B cell (primary cell): ENCODE data around the gene NLRC5. TPM values are rescaled to one million over a fixed set of nuclear protein-coding genes. Genes with fewer than 3 reads are reported as not detected.

Experiments used
- ATAC-seq: fragments of 200-7000 bp; cut with Tn5 transposase; one replicate; pipeline ENCODE4 v1.10.0; 2021; ENCODE audit warnings: low read depth, mild to moderate bottlenecking, moderate number of reproducible peaks, moderate library complexity
- CTCF ChIA-PET: fragments of 350-600 bp; sonication (Branson Sonifier 250); formaldehyde crosslinking; loops from one replicate; lab custom pipeline; 2021; ENCODE audit warnings: antibody characterized with exemption, inconsistent platforms; lab: Charles Lee
- POLR2A ChIA-PET: fragments of 350-600 bp; sonication (Branson Sonifier 250); formaldehyde crosslinking; loops from one replicate; lab custom pipeline; 2021; ENCODE audit warnings: antibody characterized with exemption; lab: Charles Lee
- DNase-seq: peaks from one replicate; pipeline ENCODE4 v3.0.0; 2013
- H2AFZ ChIP-seq: 2 replicates; pipeline ENCODE4 v1.6.1; 2012; ENCODE audit warnings: mild to moderate bottlenecking, low read depth, low read length; ENCODE audit not compliant: insufficient read depth, poor library complexity, severe bottlenecking
- H3K27ac ChIP-seq, 2 donors: 1 replicate in 1 of 2; 2 replicates in 1 of 2; pipeline ENCODE4 v1.5.1; 2012 to 2013; ENCODE audit warnings: low read length in 2 of 2, mild to moderate bottlenecking in 2 of 2, moderate library complexity in 1 of 2
- H3K27me3 ChIP-seq, 4 experiments: fragments of 200-600 bp in 1 of 4; sonication (generic) in 1 of 4; replicated peaks in 1 of 4; 1 replicate in 2 of 4; 2 replicates in 2 of 4; pipeline versions ENCODE4 v1.6.1 to v1.7.0; 2013 to 2016; ENCODE audit warnings: low read length in 3 of 4, mild to moderate bottlenecking in 2 of 4, mixed read lengths in 1 of 4, moderate library complexity in 1 of 4; ENCODE audit not compliant: insufficient read depth in 4 of 4, control insufficient read depth in 3 of 4; ENCODE audit errors: control extremely low read depth in 1 of 4
- H3K36me3 ChIP-seq, 2 experiments: replicated peaks in 1 of 2; 1 replicate in 1 of 2; 2 replicates in 1 of 2; pipeline versions ENCODE4 v1.6.1 to v1.7.1; 2013; ENCODE audit warnings: low read length in 1 of 2; ENCODE audit not compliant: insufficient read depth in 2 of 2, control insufficient read depth in 1 of 2; ENCODE audit errors: control extremely low read depth in 1 of 2, extremely low read depth in 1 of 2
- H3K4me1 ChIP-seq, 2 donors: fragments of 200-600 bp in 1 of 2; sonication (generic) in 1 of 2; 1 replicate in 1 of 2; 2 replicates in 1 of 2; pipeline versions ENCODE4 v1.5.1 to v1.6.1; 2013 to 2017; ENCODE audit warnings: low read length in 2 of 2; ENCODE audit not compliant: control insufficient read depth in 2 of 2, insufficient read depth in 2 of 2
- H3K4me2 ChIP-seq: replicated peaks from 2 replicates; pipeline ENCODE3; 2012; ENCODE audit warnings: mild to moderate bottlenecking, low read depth, low read length; ENCODE audit not compliant: poor library complexity, severe bottlenecking
- H3K4me3 ChIP-seq, 5 experiments: fragments of 200-600 bp in 1 of 5; sonication (generic) in 1 of 5; 1 replicate in 3 of 5; 2 replicates in 2 of 5; pipeline versions ENCODE4 v1.5.1 to v1.7.0; 2011 to 2016; ENCODE audit warnings: low read length in 4 of 5, mild to moderate bottlenecking in 4 of 5, low read depth in 2 of 5, control low read depth in 1 of 5, moderate library complexity in 1 of 5; ENCODE audit not compliant: insufficient read depth in 1 of 5; ENCODE audit errors: control extremely low read depth in 1 of 5, extremely low read depth in 1 of 5
- H3K79me2 ChIP-seq: fragments of 200-600 bp; sonication (generic); one replicate; pipeline ENCODE4 v1.6.0; 2016; ENCODE audit warnings: low read length; ENCODE audit not compliant: control insufficient read depth, insufficient read depth
- H3K9ac ChIP-seq: fragments of 200-600 bp; sonication (generic); 2 replicates; pipeline ENCODE4 v1.6.1; 2017; ENCODE audit warnings: mild to moderate bottlenecking, low read length, moderate library complexity
- H3K9me3 ChIP-seq, 3 donors: one replicate each; pipeline versions ENCODE4 v1.6.1 to v1.7.1; 2013; ENCODE audit warnings: low read length in 2 of 3; ENCODE audit not compliant: control insufficient read depth in 2 of 3, insufficient read depth in 1 of 3; ENCODE audit errors: control extremely low read depth in 1 of 3
- H4K20me1 ChIP-seq: 2 replicates; pipeline ENCODE4 v1.6.0; 2012; ENCODE audit warnings: mild to moderate bottlenecking, low read length; ENCODE audit not compliant: insufficient read depth, control insufficient read depth, poor library complexity, severe bottlenecking
- H3K27ac Mint-ChIP-seq: one replicate; pipeline ENCODE4 v1.8.0; 2021; ENCODE audit warnings: mixed read lengths
- H3K27me3 Mint-ChIP-seq: one replicate; pipeline ENCODE4 v1.8.0; 2021; ENCODE audit warnings: mixed read lengths
- H3K4me1 Mint-ChIP-seq: one replicate; pipeline ENCODE4 v1.8.0; 2021; ENCODE audit warnings: mixed read lengths
- H3K4me3 Mint-ChIP-seq: one replicate; pipeline ENCODE4 v1.8.0; 2021; ENCODE audit warnings: mixed read lengths
- H3K9me3 Mint-ChIP-seq: one replicate; pipeline ENCODE4 v1.8.0; 2022; ENCODE audit warnings: mixed read lengths; ENCODE audit not compliant: insufficient read depth
- CTCF ChIP-seq: fragments of 200-600 bp; IDR thresholded peaks from one replicate; pipeline ENCODE4 v1.8.0; 2022; ENCODE audit warnings: antibody characterized with exemption, mild to moderate bottlenecking
- EZH2 ChIP-seq: IDR thresholded peaks from 2 replicates; pipeline ENCODE4 v1.6.1; 2012; ENCODE audit warnings: borderline replicate concordance, low read depth, mild to moderate bottlenecking, moderate library complexity, low read length; ENCODE audit not compliant: insufficient read depth, poor library complexity, severe bottlenecking
- WGBS: methylation state at CpG from one replicate; pipeline ENCODE4 v1.1.5; 2013; ENCODE audit warnings: missing lambda C conversion rate; ENCODE audit not compliant: insufficient coverage; 5-methylcytosine and 5-hydroxymethylcytosine counted together
- intact Hi-C: fragments of 100-400 bp; cut with micrococcal nuclease; formaldehyde crosslinking; loops from one replicate; pipeline ENCODE4 v1.10.0; 2022
- polyA plus RNA-seq: library from polyadenylated mRNA; depleted of rRNA; stranded (reverse); fragments of >200 nt; gene quantifications from 2 replicates; pipeline ENCODE4 v1.2.3, GENCODE V29; 2012
- total RNA-seq, 2 donors: library from RNA; stranded (reverse); fragments of 120-200 nt in 1 of 2; gene quantifications; 1 replicate in 1 of 2; 2 replicates in 1 of 2; pipeline versions ENCODE4 v1.2.3 to v1.2.4, GENCODE V29; 2013 to 2022

The NLRC5 gene
- total and polyA plus RNA-seq, 2 donors (not counting 1 experiment from before 2014, with no cell fraction given) = 349 to 510 TPM

- H3K9ac ChIP-seq = no peak overlapping the region
- no peaks in the 10 kb centered on the region for H4K20me1 ChIP-seq
- H3K79me2 ChIP-seq = peaks cover 21% of the 10 kb centered on the region
- no peak for DNase-seq
- POLR2A ChIA-PET = interaction anchor here (0.6 to 0.9 kb wide), 2 partner anchors 11 to 19 kb away, joined by 3 read pairs; no protein-coding TSS in a partner anchor
- WGBS = 100% methylated on average over 1 of the region's 2 CpGs
- H3K27me3 ChIP-seq = no peaks in the 10 kb centered on the region
- H3K4me2 ChIP-seq = no peak overlapping the region
- Mint-ChIP-seq H3K4me1 (peaks cover 31% of the 10 kb centered on the region), H3K4me3 (no peak overlapping the region), H3K27ac (no peak overlapping the region), H3K27me3 (no peaks in the 10 kb centered on the region), H3K9me3 (no peaks in the 10 kb centered on the region)
- no peak for ATAC-seq
- H2AFZ ChIP-seq = no peak overlapping the region
- H3K9me3 ChIP-seq = no peaks in the 10 kb centered on the region
- TF ChIP-seq EZH2 (no peak), CTCF (no peak)
- H3K36me3 ChIP-seq = peaks cover 3 to 78% of the 10 kb centered on the region in 2 experiments
- intact Hi-C loops = no loop called here
- H3K4me1 ChIP-seq = peaks cover 0 to 29% of the 10 kb centered on the region in 2 donors
- no peak overlapping the region for H3K4me3 ChIP-seq
- CTCF ChIA-PET = interaction anchor here (0.6 to 2.3 kb wide), 5 partner anchors 8 to 93 kb away, joined by 3 to 5 read pairs (median 3); no protein-coding TSS in a partner anchor
- no peak overlapping the region for H3K27ac ChIP-seq
Observed at GRCh38 chr16:57030346-57030902, 41.1 kb downstream of the NLRC5 start.

GRCh38 chr16:57031156-57031555 lies 41.8 kb downstream of the NLRC5 start:
- ChIA-PET POLR2A (interaction anchor here (0.9 kb wide), 1 partner anchor 10 kb away, joined by 3 read pairs; no protein-coding TSS in a partner anchor), CTCF (interaction anchor here (0.6 to 2.3 kb wide), 4 partner anchors 9 to 21 kb away, joined by 3 to 5 read pairs (median 4); no protein-coding TSS in a partner anchor)
- Histone ChIP-seq H3K9me3 (no peaks in the 10 kb centered on the region), H3K4me3 (no peak overlapping the region), H3K27ac (no peak overlapping the region), H3K36me3 (peaks cover 5 to 78% of the 10 kb centered on the region in 2 experiments), H3K9ac (no peak overlapping the region), H3K4me1 (peaks cover 0 to 22% of the 10 kb centered on the region in 2 donors), H4K20me1 (no peaks in the 10 kb centered on the region), H3K79me2 (peaks cover 22% of the 10 kb centered on the region), H3K4me2 (no peak overlapping the region), H3K27me3 (no peaks in the 10 kb centered on the region), H2AFZ (no peak overlapping the region)
- intact Hi-C loops = no loop called here
- 100% methylated on average over 1 of the region's 4 CpGs for WGBS
- peaks cover 28% of the 10 kb centered on the region for H3K4me1 Mint-ChIP-seq
- no peak overlapping the region for H3K27ac Mint-ChIP-seq
- TF ChIP-seq CTCF (no peak), EZH2 (no peak)
- ATAC-seq = no peak
- no peaks in the 10 kb centered on the region for H3K9me3 Mint-ChIP-seq
- H3K27me3 Mint-ChIP-seq = no peaks in the 10 kb centered on the region
- no peak overlapping the region for H3K4me3 Mint-ChIP-seq
- DNase-seq = no peak
